HG03520 (cell line): ENCODE data around the gene KCNJ15.
"Not testable (repeated sequence)": the region's sequence is repeated elsewhere in the genome, so short reads cannot be mapped to it uniquely, and the experiment has no call there.

Experiments
- ATAC-seq: cut with Tn5 transposase; IDR thresholded peaks from one replicate; pipeline ENCODE4 v1.9.1; 2021; ENCODE audit warnings: mild to moderate bottlenecking, moderate library complexity; ENCODE audit not compliant: unreplicated experiment

The KCNJ15 gene

DNA sequence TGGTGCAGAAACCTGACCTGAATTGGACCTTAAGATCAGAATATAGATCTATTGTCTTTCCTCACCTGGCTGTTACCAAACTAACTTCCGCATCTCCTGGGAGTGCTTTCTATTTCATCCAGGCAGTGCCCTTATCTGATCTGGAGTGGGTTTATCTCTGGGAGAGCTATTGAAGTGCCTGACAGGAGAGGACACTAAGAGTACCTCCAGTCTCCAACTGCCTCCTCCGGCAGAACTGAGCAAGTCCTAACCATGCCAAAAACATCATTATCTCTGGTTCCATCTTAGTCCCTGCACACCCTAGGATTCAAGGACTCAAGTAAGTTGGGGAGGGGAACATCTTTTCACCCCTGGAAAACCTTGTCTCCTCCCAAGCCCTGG, 12.4 kb upstream of the KCNJ15 start:
- ATAC-seq = no peak

DNA sequence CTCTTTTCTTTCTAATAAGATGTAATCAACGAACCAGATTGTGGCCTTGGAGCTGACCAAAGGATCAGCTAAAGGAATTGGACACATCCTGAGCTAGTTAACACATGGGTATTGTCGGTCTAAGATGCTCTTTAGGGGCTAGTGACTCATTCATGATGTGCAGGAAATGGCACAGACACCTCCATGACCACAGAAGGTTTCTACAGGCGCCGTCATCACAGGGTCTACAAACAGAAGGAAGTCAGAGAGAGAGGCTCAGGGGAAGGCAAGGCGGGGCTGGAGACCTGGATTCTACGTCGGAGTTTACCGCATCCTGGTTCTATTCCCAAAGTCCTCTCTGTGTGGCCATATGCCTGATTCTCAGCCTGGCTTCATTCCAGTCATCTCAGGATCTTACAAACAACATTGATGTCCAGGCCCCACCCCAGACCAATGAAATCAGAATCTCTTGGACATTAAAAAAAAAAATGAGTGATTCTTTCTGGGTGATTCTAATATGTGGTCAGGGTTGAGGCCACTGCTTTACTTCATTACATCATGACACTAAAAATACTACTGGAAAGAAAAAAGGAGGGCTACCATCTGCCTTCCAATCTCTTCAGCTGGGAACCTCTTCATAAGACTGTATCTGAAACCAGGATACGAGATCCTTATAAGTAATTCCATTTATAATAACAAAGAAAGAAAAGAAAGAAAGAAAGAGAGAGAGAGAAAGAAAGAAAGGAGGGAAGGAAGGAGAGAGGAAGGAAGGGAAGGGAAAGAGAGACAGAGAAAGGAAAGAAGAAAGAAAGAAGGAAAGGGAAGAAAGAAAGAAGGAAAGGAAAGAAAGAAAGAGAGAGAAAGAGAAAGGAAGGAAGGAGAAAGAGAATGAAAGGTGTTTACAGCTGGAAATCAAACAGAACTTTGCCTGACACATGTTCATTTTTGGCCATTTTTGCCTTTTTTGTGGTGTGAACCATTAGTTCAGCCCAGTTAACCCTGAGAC, 11.6 kb upstream of the KCNJ15 start:
- ATAC-seq = peak; percentile 66

DNA sequence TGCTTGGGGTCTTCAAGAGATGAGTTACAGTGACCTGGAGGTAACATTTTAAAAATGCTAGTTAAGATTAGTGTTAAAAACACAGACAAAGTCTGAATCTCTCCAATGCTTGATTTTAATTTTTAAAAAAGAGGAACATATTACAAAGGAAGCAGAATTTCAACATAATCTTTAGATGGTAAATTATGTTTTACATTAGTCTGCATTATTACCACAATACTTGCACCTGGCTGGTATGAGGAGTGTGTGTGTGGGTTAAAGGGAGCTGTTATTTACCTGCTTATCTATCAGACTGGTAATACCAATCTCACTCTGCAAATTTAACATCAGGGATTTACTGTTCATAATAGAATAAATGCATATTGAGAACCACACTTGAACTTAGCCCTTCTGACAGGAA, 10.3 kb upstream of the KCNJ15 start:
- ATAC-seq = no peak

DNA sequence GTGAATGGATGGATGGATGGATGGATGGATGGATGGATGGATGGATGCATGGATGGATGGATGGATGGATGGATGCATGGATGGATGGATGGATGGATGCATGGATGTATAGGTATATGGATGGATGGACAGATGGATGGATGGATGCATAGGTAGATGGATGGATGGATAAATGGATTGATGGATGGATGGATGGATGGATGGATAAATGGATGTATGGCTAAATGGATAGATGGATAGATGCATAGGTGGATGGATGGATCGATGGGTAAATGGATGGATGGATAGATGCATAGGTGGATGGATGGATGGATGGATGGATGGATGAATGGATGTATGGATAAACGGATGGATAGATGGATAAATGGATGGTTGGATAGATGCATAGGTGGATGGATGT, 9.7 kb upstream of the KCNJ15 start:
- not testable (repeated sequence) for ATAC-seq

DNA sequence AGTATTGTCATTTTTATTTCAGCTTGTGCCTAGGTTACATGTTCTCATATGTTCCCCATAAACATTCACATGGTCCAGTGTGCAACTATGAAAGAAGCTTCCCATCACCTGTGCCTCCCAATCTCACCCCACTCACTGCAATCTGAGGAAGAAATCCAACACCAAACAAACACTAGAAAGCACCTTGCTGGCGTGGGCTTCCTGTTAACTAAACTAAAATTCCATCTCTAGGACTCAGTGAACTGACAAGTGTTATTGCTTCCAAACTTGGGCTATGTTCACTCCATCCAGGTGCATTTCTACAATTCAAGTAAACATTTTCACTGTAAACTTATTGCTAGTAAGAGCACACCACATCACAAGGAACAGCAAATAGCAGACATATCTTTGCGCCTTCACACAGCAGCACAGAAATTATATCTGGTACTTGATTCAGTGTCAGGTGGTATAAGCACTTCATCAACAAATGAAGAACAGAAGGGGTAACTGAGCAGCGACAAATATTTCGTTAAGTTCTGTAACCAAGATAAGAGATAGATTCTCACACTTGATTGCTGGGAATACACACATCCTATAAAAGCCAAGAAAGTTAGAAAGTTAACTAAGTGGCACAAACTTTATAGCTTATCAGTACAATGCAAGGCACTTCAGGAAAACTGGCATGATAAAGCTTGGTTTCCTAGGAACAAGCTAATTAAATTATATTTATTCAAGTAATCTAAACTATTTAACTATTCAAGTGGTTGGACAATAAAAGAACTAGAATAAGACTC, 8.9 kb upstream of the KCNJ15 start:
- ATAC-seq = no peak

DNA sequence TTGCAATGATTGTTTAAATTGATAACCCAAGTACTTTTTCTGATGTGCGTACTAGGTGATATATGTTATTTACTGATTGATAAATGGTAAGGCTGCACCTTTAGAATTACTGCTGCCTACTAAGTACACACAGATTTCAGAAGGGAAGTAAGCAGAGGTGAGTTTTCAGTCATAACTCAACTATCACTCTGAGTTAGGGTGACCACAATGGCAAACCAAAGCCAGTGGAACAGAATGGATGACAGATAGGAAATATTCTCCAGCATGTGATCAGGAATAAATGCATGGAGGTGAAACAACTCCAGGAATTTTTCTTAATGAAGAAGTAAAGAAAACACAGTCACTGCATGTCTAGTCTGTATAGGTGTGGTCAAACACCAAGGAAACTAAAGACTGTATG, 7.5 kb upstream of the KCNJ15 start:
- ATAC-seq = peak; percentile 69

DNA sequence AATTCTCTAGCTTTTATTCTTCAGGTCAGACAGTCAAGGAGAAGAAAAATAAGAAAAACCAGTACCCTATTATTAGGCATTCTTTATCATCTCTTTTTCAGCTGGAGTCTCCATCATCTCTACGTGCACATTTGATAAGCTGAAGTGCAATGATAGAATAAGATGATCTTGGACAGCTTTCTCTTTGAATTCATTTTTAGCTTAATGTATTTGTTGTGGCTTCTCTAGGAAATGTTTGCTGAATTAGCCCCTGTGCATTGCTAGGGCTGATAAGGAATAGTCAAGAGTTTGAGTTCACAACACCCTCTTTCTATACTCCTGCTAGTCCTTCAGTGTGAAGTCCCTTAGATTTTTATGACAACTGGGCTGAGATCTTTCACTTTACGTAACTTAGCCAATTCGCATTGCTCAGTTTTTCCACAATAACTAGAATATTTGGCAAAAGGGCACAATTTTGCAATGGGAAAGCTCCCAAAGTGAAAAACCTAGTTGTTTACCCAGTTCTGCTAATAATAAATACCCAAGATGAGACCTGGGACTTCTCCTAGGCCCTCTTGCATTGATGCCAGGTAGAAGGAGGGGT, 7.0 kb upstream of the KCNJ15 start:
- no peak for ATAC-seq

DNA sequence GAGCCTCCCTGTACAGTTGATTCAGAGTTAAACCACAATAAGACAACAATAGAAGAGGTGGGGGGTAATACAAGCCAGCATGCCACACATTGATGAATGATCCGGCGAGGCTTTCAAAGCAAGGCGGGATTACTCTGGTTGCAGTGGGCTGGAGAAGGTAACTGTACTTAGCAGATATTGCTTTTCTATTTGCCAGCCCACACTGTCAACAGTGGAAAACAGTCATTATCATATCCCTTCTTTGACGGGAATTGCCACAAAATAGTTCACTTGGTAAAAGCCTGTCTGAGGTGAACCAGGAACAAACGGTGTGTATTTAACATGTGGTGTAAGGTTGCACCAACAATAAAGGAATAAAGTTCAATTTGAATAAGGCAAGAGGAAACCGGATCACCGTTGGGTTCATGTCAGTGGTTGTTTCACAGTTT, 5.8 kb upstream of the KCNJ15 start:
- no peak for ATAC-seq

DNA sequence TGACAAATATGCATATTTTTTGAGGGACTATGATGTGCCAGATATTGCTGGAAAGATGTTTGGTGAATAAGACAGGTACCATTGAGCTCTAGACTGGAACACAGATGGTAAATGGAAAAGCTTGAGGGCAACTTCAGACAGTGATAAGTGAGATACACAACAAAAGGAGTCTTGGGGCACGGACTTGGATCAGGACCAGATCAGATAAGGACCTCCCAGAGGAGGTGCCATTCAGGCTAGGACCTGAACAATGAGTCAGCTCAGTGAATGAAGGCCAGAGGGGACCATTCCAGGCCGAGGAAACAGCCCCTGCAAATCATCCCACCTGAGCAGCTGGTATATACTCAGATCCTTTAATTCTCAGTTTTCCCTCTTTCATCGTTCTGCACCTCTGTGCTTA, 1.8 kb upstream of the KCNJ15 start:
- ATAC-seq = no peak

DNA sequence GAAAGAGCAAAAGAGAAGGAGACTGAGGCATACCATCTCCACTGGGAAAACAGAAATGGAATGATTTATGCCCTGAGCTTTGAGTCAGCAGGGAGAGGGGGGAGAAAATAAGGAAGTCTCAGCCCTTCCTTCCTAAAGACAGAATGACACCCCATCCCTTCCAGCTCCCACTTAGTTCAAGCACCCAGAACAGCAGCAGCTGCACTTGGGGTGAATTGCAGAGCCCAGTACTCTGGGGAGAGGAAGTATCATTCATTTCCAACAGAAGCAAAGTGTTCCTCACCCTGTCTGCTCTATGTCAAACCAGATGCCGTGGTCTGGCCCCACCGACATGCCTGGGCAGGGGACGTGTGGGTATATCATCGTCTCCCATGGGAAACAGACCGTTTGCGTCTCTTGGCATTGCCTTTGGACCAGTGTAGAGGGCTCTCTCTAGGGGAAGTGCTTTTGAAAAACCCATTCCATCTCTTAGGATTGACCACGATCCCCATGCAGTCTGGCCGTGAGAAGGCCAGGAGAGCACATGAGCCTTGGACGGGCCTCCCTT, 1.1 kb upstream of the KCNJ15 start:
- no peak for ATAC-seq

DNA sequence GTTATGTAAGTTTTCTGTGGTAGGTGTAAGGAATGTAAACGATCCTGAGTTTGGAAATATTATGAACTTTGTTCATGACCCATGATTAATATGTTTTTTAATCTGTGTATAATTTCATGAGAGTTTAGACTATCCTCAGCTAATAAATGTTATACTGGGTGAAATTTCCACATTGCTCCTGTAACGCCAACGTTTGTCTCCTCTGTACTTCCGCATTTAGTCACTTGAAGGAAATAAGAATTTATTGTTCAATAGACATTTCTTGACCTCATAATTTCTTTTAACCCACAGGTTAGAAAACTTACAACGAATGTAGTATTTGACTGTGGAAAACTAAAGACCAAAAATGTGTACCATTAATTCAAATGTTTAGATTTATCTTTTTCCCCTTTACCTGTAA, 876 bp downstream of the KCNJ15 start:
- ATAC-seq = no peak

DNA sequence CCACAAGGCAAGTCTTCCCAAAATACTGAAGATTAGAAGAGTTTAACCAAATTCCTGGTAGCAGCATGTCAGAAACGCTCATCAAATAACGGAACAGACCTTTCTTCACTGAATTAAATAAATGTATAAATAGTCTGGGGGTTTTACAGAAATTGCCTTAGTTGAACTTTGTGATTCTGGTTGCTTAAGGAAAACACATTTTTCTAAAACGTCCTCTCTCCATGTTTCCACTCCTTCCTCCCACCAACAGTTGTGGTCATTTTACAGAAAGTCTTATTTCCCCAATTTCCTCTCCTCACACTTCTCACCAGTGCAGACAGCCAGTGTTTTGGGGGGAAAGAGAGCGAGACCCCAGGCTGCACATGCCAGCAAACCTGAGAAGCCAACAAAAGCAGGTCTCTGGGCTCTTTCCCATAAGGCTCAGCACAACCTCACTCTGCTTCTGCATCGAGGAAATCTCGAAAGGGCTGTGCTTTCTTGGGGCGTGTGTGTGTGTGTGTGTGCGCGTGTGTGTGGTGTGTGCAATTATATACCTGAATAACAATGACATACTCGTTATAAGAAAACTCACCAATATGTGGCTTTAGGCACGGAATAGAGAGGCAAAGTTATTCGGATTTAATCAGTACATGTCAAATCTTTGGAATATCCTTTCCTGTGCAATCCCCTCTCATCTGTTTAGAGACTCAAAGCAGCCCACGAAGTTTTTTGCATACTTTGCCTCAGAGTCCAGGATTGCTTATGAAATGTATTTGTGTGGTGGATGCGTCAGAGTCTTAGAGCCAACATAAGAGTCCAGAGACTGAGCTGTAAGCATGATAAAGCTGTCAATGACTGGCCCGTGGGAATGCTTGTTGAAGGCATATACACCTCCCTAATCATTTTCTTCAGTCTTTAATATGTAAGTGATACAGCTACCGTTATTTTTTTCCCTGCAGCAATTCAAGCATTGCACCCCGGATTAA, 2.0 kb downstream of the KCNJ15 start:
- no peak for ATAC-seq

DNA sequence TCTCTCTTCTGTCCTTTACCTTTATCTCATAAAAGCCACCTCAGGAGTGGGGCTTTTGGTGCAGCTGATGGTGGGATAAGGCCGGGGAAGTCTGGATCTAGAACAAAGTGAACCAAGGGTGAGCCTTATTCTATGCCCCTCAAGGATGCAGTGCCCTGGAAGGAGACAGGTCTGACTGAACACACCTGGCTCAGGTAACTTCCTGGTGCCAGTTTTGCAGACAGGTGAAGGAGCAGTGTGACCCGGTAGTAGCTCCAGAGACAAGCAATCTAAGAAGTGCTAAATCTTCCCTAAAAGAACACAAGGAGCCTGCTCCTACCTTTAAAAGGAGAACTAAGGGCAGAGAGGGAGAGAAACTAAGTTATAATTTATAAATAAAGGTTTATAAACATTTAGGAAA, 2.9 kb downstream of the KCNJ15 start:
- no peak for ATAC-seq

DNA sequence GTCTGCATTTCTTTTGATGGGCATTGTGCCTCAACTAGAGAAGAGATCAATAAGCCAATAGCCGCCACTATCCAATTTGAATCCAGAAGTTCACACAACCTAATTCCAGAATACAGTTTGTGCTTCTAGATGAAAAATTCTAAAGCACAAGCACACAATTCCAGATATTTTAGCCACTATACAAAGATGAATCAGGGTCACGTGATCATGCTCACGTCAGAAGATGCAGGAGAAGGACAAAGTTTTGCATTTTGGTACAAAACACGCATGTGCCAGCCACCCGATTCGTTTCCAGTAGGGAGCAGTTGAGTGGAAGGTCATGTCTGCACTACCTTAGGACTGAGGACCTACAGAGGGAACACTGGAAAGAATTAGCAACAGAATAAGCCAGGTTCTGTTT, 3.6 kb downstream of the KCNJ15 start:
- no peak for ATAC-seq

DNA sequence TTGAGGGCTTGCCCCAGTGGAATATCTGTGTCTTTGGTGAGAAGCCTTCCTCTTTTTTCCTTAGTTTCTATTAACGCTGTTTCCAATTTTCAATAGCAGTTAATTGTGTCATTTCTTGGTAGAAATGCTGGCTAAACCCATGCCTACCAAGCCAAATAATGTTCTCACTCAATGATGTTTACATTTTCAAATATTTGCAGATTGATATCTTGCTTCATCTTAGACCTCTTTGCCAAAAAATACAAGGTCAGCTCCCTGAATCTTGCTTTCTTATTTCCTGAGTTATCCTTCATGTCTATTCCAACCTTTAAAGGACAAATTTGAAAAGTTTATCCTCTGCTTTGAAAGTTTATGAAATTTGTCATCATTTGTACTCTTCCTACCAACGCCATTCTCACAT, 5.1 kb downstream of the KCNJ15 start:
- ATAC-seq = no peak

DNA sequence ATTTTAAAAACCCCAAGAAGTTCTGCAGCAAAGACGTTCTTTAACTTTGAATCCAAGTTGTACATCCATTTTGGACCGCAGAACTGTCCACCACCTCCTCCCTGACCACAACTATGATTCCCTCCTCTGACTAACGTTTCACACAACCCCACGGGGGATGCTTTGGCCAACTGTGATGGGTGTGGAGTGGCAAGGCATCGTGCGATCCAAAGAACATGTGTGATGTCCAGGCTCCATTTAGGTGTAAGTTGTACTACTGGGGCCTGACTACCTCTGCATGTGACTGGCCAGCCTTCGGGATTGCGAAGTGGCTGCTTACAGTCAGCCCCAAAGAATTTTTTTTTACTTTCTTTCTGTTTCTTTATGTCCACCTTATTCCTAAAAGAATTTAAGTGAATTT, 6.7 kb downstream of the KCNJ15 start:
- ATAC-seq = no peak

DNA sequence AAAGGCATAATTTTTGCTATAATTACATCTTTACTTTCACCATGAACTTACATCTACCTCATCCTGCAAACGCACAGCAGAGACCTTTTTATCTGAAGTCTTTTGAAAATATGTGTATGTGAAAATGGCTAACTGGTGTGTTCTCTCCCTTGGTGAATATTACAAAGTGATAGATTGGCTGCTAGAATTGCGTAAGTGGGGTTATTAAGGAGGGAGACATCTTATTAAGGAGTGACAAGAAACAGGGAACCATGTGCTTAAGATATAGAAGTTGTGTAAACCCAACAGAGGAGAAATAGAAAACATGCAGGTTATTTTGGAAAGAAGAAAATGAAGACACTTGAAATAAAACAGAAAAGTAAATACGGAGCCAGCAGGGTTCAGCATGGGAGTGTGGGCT, 7.8 kb downstream of the KCNJ15 start:
- ATAC-seq = no peak

DNA sequence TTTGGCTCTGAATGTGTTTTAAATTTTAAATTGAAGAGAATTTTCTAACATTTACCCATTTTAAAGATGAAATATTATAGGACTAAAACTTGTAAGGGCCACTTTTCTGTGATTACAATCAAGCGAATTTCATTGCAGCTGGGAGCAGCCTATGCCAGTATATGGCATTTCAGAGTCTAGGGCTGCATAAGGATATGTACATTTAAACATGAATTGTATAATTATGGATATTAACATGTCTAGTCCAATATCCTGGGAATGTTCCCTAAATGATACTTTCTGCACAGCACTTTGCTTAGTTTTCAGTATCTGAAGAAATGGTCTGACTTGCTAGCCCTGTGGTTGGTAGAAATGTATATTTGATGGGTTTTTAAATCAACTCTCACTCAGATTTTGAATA, 8.4 kb downstream of the KCNJ15 start:
- no peak for ATAC-seq

DNA sequence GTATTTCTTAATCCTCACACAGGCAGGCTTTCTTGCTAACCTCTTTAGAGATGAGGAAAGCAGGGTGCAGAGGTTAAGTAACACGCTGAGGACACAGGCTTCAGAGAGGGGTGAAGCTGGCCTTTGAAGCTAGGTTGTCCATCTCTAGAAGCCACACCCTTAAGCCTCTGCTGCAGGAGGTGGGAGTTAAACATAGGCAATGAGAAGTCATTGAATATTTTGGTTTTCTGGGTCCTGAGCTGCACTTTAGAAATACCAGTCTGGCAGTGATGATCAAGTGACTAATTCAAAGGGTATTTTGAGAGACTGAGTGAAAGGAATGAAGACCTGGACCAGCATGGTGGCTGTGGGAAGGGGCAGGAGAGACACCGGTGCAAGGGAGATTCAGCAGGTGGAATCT, 9.9 kb downstream of the KCNJ15 start:
- ATAC-seq = no peak

DNA sequence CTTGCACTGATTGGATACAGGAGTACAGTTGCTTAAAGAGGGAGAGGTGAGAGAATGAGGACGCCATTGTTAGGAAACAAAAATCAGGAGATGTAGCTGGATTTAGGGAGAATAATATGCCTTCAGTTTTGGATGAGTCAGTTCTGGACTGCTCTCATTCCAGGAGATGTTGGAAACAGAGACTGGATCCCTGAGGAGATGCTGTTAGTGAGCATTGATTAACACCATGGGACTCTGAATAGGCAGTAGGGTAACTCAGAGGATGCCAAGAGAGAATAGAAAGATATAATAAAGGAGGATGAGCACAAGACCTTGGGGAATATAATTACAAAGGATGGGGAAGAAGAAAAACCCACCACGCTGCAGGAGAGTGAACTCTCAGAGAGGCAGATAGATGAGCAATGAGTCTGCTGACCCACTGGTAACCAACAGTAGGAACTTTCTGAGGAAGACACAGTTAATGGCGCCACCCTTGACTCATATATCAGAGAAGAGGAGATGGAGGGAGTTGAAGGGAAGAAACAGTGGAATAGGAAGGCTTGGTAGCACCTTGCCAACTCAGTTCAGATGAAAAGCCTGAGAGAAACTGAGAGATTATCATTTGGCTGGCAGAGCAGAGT, 10.5 kb downstream of the KCNJ15 start:
- no peak for ATAC-seq
